8988T (cell line): Measurements from ENCODE around the gene EEPD1.
"Not testable (repeated sequence)": the region's sequence is repeated elsewhere in the genome, so short reads cannot be mapped to it uniquely, and the experiment has no call there.

ENCODE experiments used
- DNase-seq: peaks from one replicate; pipeline ENCODE4 v3.0.0; 2011

The EEPD1 gene

GRCh38 chr7:36217961-36218284, 64.9 kb downstream of the EEPD1 start:
- no peak for DNase-seq

- DNase-seq: no peak
Measured at GRCh38 chr7:36219429-36219828, 66.4 kb downstream of the EEPD1 start.

- no peak for DNase-seq
Measured at GRCh38 chr7:36223851-36224250, 70.8 kb downstream of the EEPD1 start.

- DNase-seq: no peak
Measured at GRCh38 chr7:36224934-36225858, 72.1 kb downstream of the EEPD1 start.

- DNase-seq: no peak
Measured at GRCh38 chr7:36226151-36226550, 73.1 kb downstream of the EEPD1 start.

- DNase-seq: no peak
Measured at GRCh38 chr7:36227223-36227622, 74.2 kb downstream of the EEPD1 start.

GRCh38 chr7:36228039-36228438, 75.0 kb downstream of the EEPD1 start:
- no peak for DNase-seq

- DNase-seq: no peak
Measured at GRCh38 chr7:36231406-36231805, 78.4 kb downstream of the EEPD1 start.

GRCh38 chr7:36232555-36232954, 79.5 kb downstream of the EEPD1 start:
- no peak for DNase-seq

GRCh38 chr7:36232971-36233550, 80.0 kb downstream of the EEPD1 start:
- DNase-seq: no peak

- DNase-seq: no peak
Measured at GRCh38 chr7:36236073-36236472, 83.0 kb downstream of the EEPD1 start.

- DNase-seq: no peak
Measured at GRCh38 chr7:36238138-36238537, 85.1 kb downstream of the EEPD1 start.

- DNase-seq: not testable (repeated sequence)
Measured at GRCh38 chr7:36243356-36243755, 90.3 kb downstream of the EEPD1 start.

GRCh38 chr7:36244001-36244400, 90.9 kb downstream of the EEPD1 start:
- DNase-seq: not testable (repeated sequence)

- no peak for DNase-seq
Measured at GRCh38 chr7:36244429-36244828, 91.4 kb downstream of the EEPD1 start.

GRCh38 chr7:36245684-36246299, 92.7 kb downstream of the EEPD1 start:
- no peak for DNase-seq

- no peak for DNase-seq
Measured at GRCh38 chr7:36249091-36249490, 96.0 kb downstream of the EEPD1 start.

GRCh38 chr7:36253699-36254098, 100.6 kb downstream of the EEPD1 start:
- no peak for DNase-seq

GRCh38 chr7:36258510-36259259, 105.6 kb downstream of the EEPD1 start:
- not testable (repeated sequence) for DNase-seq

GRCh38 chr7:36260481-36260880, 107.4 kb downstream of the EEPD1 start:
- no peak for DNase-seq

GRCh38 chr7:36261019-36261754, 108.1 kb downstream of the EEPD1 start:
- no peak for DNase-seq

- DNase-seq: no peak
Measured at GRCh38 chr7:36262309-36263094, 109.4 kb downstream of the EEPD1 start.
